Endothelial cell of umbilical vein (primary cell): ENCODE measurements around the gene GTSE1. TPM values are rescaled to one million over a fixed set of nuclear protein-coding genes. Genes with fewer than 3 reads are reported as not detected.

ENCODE experiments used
- Bru-seq: library from RNA; stranded (reverse); fragments of 400-500 nt; gene quantifications from one replicate; lab custom pipeline; 2021; lab: Mats Ljungman, UMichigan
- BruChase-seq, 2 experiments: library from RNA; stranded (reverse); fragments of 400-500 nt; gene quantifications; one replicate each; lab custom pipeline; 2021; lab: Mats Ljungman, UMichigan
- BruUV-seq: library from RNA; stranded (reverse); fragments of 400-500 nt; replicated peaks from 2 replicates; lab custom pipeline; 2021; lab: Mats Ljungman, UMichigan
- CTCF ChIA-PET: fragments of 300-600, 350-600 bp; sonication (Branson Sonifier 250); formaldehyde crosslinking; loops from one replicate; lab custom pipeline; 2021; ENCODE audit warnings: antibody characterized with exemption, inconsistent platforms; lab: Charles Lee
- POLR2A ChIA-PET: fragments of 300-600, 350-600 bp; sonication (Branson Sonifier 250); formaldehyde crosslinking; loops from one replicate; lab custom pipeline; 2021; ENCODE audit warnings: antibody characterized with exemption, inconsistent platforms; lab: Charles Lee
- DNase-seq: peaks from one replicate; pipeline ENCODE4 v3.0.0-alpha.2; 2011; ENCODE audit warnings: low read depth, low spot score
- FAIRE-seq: peaks from 2 replicates; lab custom pipeline; 2011; peaks lifted over from hg19 to GRCh38; lab: Jason Lieb, UNC
- H2AFZ ChIP-seq: 2 replicates; pipeline ENCODE4 v1.6.0; 2012; ENCODE audit warnings: low read depth, low read length, control low read depth, inconsistent platforms
- H3K27ac ChIP-seq: 2 replicates; pipeline ENCODE4 v1.5.1; 2011; ENCODE audit warnings: low read depth, mild to moderate bottlenecking, control low read depth, low read length, moderate library complexity; ENCODE audit not compliant: insufficient read depth
- H3K27me3 ChIP-seq, 2 experiments: 2 replicates each; pipeline versions ENCODE4 v1.6.0 to v1.6.1; 2011; ENCODE audit warnings: low read length in 2 of 2, mixed read lengths in 1 of 2; ENCODE audit not compliant: control insufficient read depth in 2 of 2, insufficient read depth in 2 of 2
- H3K36me3 ChIP-seq, 2 experiments: 2 replicates in 1 of 2; 3 replicates in 1 of 2; pipeline ENCODE4 v1.5.1; 2011; ENCODE audit warnings: low read length in 2 of 2, mild to moderate bottlenecking in 1 of 2, moderate library complexity in 1 of 2; ENCODE audit not compliant: control insufficient read depth in 2 of 2, insufficient read depth in 2 of 2; ENCODE audit errors: extremely low read depth in 1 of 2
- H3K4me1 ChIP-seq: 3 replicates; pipeline ENCODE4 v1.5.1; 2011; ENCODE audit warnings: mild to moderate bottlenecking, low read length; ENCODE audit not compliant: control insufficient read depth, insufficient read depth; ENCODE audit errors: extremely low read depth
- H3K4me2 ChIP-seq: 2 replicates; pipeline ENCODE4 v1.6.1; 2011; ENCODE audit warnings: low read length, control low read depth, mixed read lengths; ENCODE audit not compliant: insufficient read depth
- H3K4me3 ChIP-seq, 3 experiments: fragments of 200-600 bp in 1 of 3; sonication (generic), shearing (Covaris generic) in 1 of 3; replicated peaks in 1 of 3; 2 replicates each; pipeline ENCODE4 v1.5.1; 2011 to 2016; ENCODE audit warnings: control low read depth in 3 of 3, low read length in 3 of 3, mild to moderate bottlenecking in 2 of 3, inconsistent platforms in 1 of 3, low read depth in 1 of 3, moderate library complexity in 1 of 3; ENCODE audit not compliant: insufficient read depth in 1 of 3
- H3K79me2 ChIP-seq: 2 replicates; pipeline ENCODE4 v1.6.0; 2012; ENCODE audit warnings: low read length, inconsistent platforms; ENCODE audit not compliant: control insufficient read depth, insufficient read depth
- H3K9ac ChIP-seq: replicated peaks from 2 replicates; pipeline ENCODE3; 2011; ENCODE audit warnings: low read length, control low read depth; ENCODE audit not compliant: insufficient read depth; ENCODE audit errors: extremely low read depth
- H3K9me1 ChIP-seq: replicated peaks from 3 replicates; pipeline ENCODE4 v1.6.0; 2011; ENCODE audit warnings: mild to moderate bottlenecking, low read length; ENCODE audit not compliant: control insufficient read depth, insufficient read depth; ENCODE audit errors: extremely low read depth
- H3K9me3 ChIP-seq: replicated peaks from 2 replicates; pipeline ENCODE4 v1.5.1; 2012; ENCODE audit warnings: low read length, inconsistent platforms; ENCODE audit not compliant: control insufficient read depth, insufficient read depth
- H4K20me1 ChIP-seq: replicated peaks from 2 replicates; pipeline ENCODE3; 2011; ENCODE audit warnings: mild to moderate bottlenecking, low read length; ENCODE audit not compliant: control insufficient read depth, insufficient read depth; ENCODE audit errors: extremely low read depth
- FOS ChIP-seq: IDR thresholded peaks from 2 replicates; pipeline ENCODE4 v1.6.1; 2011; ENCODE audit warnings: mild to moderate bottlenecking, low read length, moderate library complexity, borderline replicate concordance; ENCODE audit not compliant: insufficient read depth
- MYC ChIP-seq: IDR thresholded peaks from one replicate; pipeline ENCODE4 v1.6.1; 2011; ENCODE audit warnings: mild to moderate bottlenecking, low read depth, low read length
- POLR2A ChIP-seq: IDR thresholded peaks from 2 replicates; pipeline ENCODE4 v1.6.1; 2012; ENCODE audit warnings: low read depth, mild to moderate bottlenecking, control low read depth, low read length
- POLR2AphosphoS5 ChIP-seq: IDR thresholded peaks from 2 replicates; pipeline ENCODE4 v1.6.1; 2012; ENCODE audit warnings: low read depth, mild to moderate bottlenecking, control low read depth, low read length, moderate library complexity; ENCODE audit not compliant: insufficient read depth
- dilution Hi-C: fragments of 300-500 bp; cut with MboI; formaldehyde crosslinking; loops from one replicate; pipeline ENCODE4 v1.15.0; 2019; ENCODE audit warnings: low sequenced_read_pairs; ENCODE audit not compliant: extremely low pct_ligation_motif_present
- intact Hi-C: fragments of 100-400 bp; cut with micrococcal nuclease; formaldehyde crosslinking; loops from one replicate; pipeline ENCODE4 v1.10.0; 2022
- long read RNA-seq: library from polyadenylated mRNA; stranded (forward); transcript quantifications from one replicate; pipeline ENCODE4 v2.0.0, GENCODE V29; 2021
- polyA minus RNA-seq, 3 experiments: library from RNA; depleted of rRNA, polyadenylated mRNA; stranded (reverse); fragments of >200 nt; gene quantifications; 1 replicate in 1 of 3; 2 replicates in 2 of 3; pipeline ENCODE4 v1.2.3, GENCODE V29; 2011
- polyA plus RNA-seq, 4 experiments: library from polyadenylated mRNA; depleted of rRNA in 3 of 4; stranded (reverse) in 3 of 4; unstranded in 1 of 4; fragments of >200 nt; gene quantifications; 2 replicates each; pipeline versions ENCODE4 v1.2.1 to v1.2.3, GENCODE V29; 2011 to 2012; ENCODE audit warnings: missing spikeins in 1 of 4
- total RNA-seq: library from RNA; stranded (reverse); gene quantifications from 2 replicates; pipeline ENCODE4 v1.2.3, GENCODE V29; 2021

Gene GTSE1
- total RNA-seq (57.0 and 57.2 TPM in 2 replicates), polyA plus RNA-seq (22.5 and 25.9 TPM in 2 replicates), polyA minus RNA-seq (15.1 and 19.5 TPM in 2 replicates), Bru-seq, nascent RNA (percentile 73 among the genes with signal in this experiment), BruChase-seq, experiment 1, labeled RNA remaining after a 6-hour chase (percentile 82 among the genes with signal in this experiment), BruChase-seq, experiment 2, labeled RNA remaining after a 2-hour chase (percentile 77 among the genes with signal in this experiment)
- 19.9 and 20.5 TPM in 2 replicates for polyA plus RNA-seq (2011; cell fraction: cytosol; rRNA removed)
- polyA plus RNA-seq (2011; cell fraction: nucleus; rRNA removed): 53.4 and 57.7 TPM in 2 replicates
- 9.6 and 24.0 TPM in 2 replicates for polyA plus RNA-seq (2012)
- 23.9 TPM for polyA minus RNA-seq (2011; cell fraction: cytosol; rRNA and poly(A)+ RNA removed)
- 19.8 and 21.3 TPM in 2 replicates for polyA minus RNA-seq (2011; cell fraction: nucleus; rRNA and poly(A)+ RNA removed)
- long read RNA-seq, transcript GTSE1-201 (12 exons, 3,112 nt): major isoform, 23 of 77 reads
- long read RNA-seq, partial matches to known transcripts: 30 of 77 reads
- long read RNA-seq, other reads (novel, unspliced or antisense): 24 of 77 reads

GRCh38 chr22:46296257-46297150, at the start of gene GTSE1:
Gene GTSE1 (plus strand): TSS chr22:46296870. CDS start chr22:46297401, 531 bp downstream.
- DNase-seq (peak; percentile 97), FAIRE-seq (peak; percentile 95)
- Histone ChIP-seq H4K20me1 (no peaks in the 10 kb centered on the region), H3K4me2 (peak within 1 kb of the TSS; percentile 53), H3K79me2 (peaks cover 41% of the 10 kb centered on the region), H3K27me3 (no peaks in the 10 kb centered on the region), H3K27ac (peak within 1 kb of the TSS; percentile 65), H3K9me1 (no peaks in the 10 kb centered on the region), H3K9me3 (no peaks in the 10 kb centered on the region), H3K4me1 (peaks cover 14% of the 10 kb centered on the region), H3K36me3 (peaks cover 8 to 16% of the 10 kb centered on the region in 2 experiments), H2AFZ (peak within 1 kb of the TSS; percentile 71), H3K9ac (peak within 1 kb of the TSS; percentile 54), H3K4me3 (peak within 1 kb of the TSS; percentile 42 to 75 (median 73))
- CTCF ChIA-PET: interaction anchor here (1.0 to 3.0 kb wide), 6 partner anchors 9 to 176 kb away, joined by 3 to 12 read pairs (median 4); partner anchors contain the start of genes CDPF1 and TTC38
- POLR2A ChIA-PET: interaction anchor here (1.2 kb wide), 1 partner anchor 29 kb away, joined by 3 read pairs; the partner anchor contains the start of gene TTC38
- TF ChIP-seq FOS (no peak), POLR2A (peak; percentile 71), MYC (peak; percentile 8), POLR2AphosphoS5 (peak; percentile 70)
- intact Hi-C loops (loop anchor here (1.0 to 5.0 kb wide), 5 partner anchors 29 to 299 kb away; partner anchors contain the start of genes CDPF1 and TRMU), dilution Hi-C loops (no loop called here)
- TSS peak; percentile 55 for BruUV-seq
